HFF-Myc (cell line): ENCODE results near the gene HEY2.
"Not testable (repeated sequence)": the region's sequence is repeated elsewhere in the genome, so short reads cannot be mapped to it uniquely, and the experiment has no call there.

Experiments used
- DNase-seq: peaks from one replicate; pipeline ENCODE4 v3.0.0-alpha.2; 2011; ENCODE audit warnings: low read depth; ENCODE audit errors: extremely low read depth
- H3K4me3 ChIP-seq: replicated peaks from 2 replicates; pipeline ENCODE4 v1.5.1; 2011; ENCODE audit warnings: low read depth, mild to moderate bottlenecking, control low read depth, low read length
- CTCF ChIP-seq: IDR thresholded peaks from 2 replicates; pipeline ENCODE4 v1.5.1; 2012; ENCODE audit warnings: mild to moderate bottlenecking, low read depth, low read length, control low read depth; ENCODE audit errors: missing control alignments

Gene HEY2

GRCh38 chr6:125749173-125749864, at the start of gene HEY2:
HEY2 (plus strand) TSS chr6:125749632; CDS start chr6:125749777, 145 bp downstream.
- H3K4me3 ChIP-seq = peak within 1 kb of the TSS; percentile 46
- peak; percentile 21 for DNase-seq
- no peak for TF ChIP-seq CTCF

DNA sequence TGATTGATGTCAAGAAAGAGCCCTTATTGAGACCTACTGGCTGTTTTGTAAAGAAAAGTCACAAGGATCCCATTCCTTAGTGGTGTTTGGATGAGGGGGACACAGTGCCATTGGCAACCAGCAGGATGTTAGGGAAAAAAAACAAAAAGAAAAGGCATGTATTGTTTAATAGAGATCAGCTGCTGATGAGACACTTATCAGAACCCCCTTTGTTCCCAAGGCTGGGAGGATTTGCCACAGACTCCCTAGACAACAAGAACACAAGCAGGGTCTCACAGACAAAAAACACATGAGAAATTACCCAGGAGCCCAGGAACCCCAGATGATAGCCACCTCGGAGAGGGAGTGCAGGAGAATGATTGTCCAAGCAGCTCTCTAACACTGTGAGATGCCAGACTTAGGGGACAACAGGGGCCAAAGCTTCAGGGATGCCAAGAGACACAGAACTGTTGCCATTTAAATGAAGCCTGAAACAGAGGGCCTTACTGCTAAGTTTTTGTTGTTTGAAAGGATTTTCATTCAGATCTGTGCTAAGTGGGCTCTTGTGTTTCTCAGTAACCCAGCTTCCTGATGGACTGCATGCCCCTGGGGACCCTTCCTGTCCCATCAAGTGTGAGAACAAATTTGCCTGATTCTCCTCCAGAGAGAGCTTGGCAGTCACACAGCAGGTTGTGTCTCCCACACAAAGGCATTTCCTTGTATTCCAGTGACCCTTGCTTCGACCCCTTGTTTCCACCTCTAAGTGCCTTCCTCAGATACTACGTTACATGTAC, 48.7 kb upstream of the HEY2 start:
- DNase-seq = no peak
- no peak for TF ChIP-seq CTCF
- no peak overlapping the region for H3K4me3 ChIP-seq

GRCh38 chr6:125701354-125701668, 48.1 kb upstream of the HEY2 start:
- no peak for DNase-seq
- TF ChIP-seq CTCF = no peak
- no peak overlapping the region for H3K4me3 ChIP-seq

- not testable (repeated sequence) for H3K4me3 ChIP-seq, DNase-seq
These were observed 45.5 kb upstream of the HEY2 start for GRCh38 chr6:125703882-125704281.

DNA sequence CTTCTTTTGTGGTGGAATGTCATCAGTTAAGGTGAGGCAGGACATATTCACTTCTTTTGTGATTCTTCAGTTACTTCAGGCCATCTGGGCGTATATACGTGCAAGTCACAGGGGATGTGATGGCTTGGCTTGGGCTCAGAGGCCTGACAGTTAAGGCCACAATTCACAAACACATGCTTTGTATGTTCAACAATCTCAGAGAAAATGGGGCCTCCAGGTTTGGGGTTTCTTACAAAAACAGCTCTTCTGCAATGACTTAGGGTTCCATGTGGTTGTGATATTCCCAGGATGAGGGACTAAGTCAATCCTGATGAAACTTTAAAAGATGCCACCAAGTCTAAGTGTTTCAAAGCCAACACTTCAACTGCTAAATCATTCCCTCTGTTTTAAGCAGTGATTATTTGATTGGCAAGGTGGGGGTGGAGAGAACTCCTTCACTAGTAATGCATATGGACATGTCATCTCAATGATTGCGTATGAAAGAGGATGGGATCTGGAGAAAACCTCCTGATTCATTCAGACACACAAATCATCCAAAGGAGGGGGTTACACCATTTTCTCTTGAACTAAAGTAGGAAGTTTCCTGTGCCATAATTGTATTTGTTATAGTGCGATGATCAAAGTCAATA, 41.7 kb upstream of the HEY2 start:
- H3K4me3 ChIP-seq = no peak overlapping the region
- no peak for DNase-seq
- no peak for TF ChIP-seq CTCF

GRCh38 chr6:125711013-125711675, 38.3 kb upstream of the HEY2 start:
- no peak for DNase-seq
- TF ChIP-seq CTCF = no peak
- H3K4me3 ChIP-seq = no peak overlapping the region
